ENCODE measurements around the gene APBB3.
A peak's percentile ranks its signal among the peaks of the same experiment; 100 is the strongest.

Gene APBB3

GRCh38 chr5:140565024-140565779 is 804 bp upstream of the APBB3 start:
- Histone ChIP-seq H3K4me3 (ENCODE audit: insufficient read depth, low read length, poor library complexity, severe bottlenecking) (peak overlapping the region; percentile 72), H3K4me2 (ENCODE audit: low read depth, low read length, poor library complexity, severe bottlenecking) (peak overlapping the region; percentile 71), H3K27ac (ENCODE audit: low read depth, low read length) (peak overlapping the region; percentile 34), H3F3A (ENCODE audit: insufficient read depth) (no peaks in the 10 kb centered on the region), H2AFZ (ENCODE audit: low read depth, low read length, severe bottlenecking) (peak overlapping the region; percentile 85), H3K79me2 (ENCODE audit: insufficient read depth, low read length) (peaks cover 15% of the 10 kb centered on the region; the same call in 1 of the 2 replicates), H4K20me1 (ENCODE audit: low read depth, low read length) (no peaks in the 10 kb centered on the region), H3K9me2 (replicated peaks; ENCODE audit: insufficient read depth, low read length) (no peaks in the 10 kb centered on the region), H3K27me3 (ENCODE audit: low read length) (no peaks in the 10 kb centered on the region), H3K9me3 (ENCODE audit: insufficient read depth, low read length) (no peaks in the 10 kb centered on the region), H3K9ac (ENCODE audit: low read length) (peak overlapping the region; percentile 82), H3K36me3 (ENCODE audit: low read length) (no peaks in the 10 kb centered on the region)
- TF ChIP-seq CTCF (IDR thresholded peaks at IDR 0.05; ENCODE audit: insufficient read depth, low read length, poor library complexity, severe bottlenecking) (no peak), EZH2phosphoT487 (conservative IDR thresholded peaks at IDR 0.05; ENCODE audit: low read length) (no peak)

GRCh38 chr5:140563596-140563995 is 802 bp downstream of the APBB3 start:
- Histone ChIP-seq H3K79me2 (ENCODE audit: insufficient read depth, low read length) (peaks cover 15% of the 10 kb centered on the region; the same call in 1 of the 2 replicates), H3K9me2 (replicated peaks; ENCODE audit: insufficient read depth, low read length) (no peaks in the 10 kb centered on the region), H3K9me3 (ENCODE audit: insufficient read depth, low read length) (no peaks in the 10 kb centered on the region), H3K27me3 (ENCODE audit: low read length) (no peaks in the 10 kb centered on the region), H3K27ac (ENCODE audit: low read depth, low read length) (no peak overlapping the region), H3K4me2 (ENCODE audit: low read depth, low read length, poor library complexity, severe bottlenecking) (peak overlapping the region; percentile 71), H3K36me3 (ENCODE audit: low read length) (no peaks in the 10 kb centered on the region), H3F3A (ENCODE audit: insufficient read depth) (no peaks in the 10 kb centered on the region), H3K9ac (ENCODE audit: low read length) (peak overlapping the region; percentile 82), H2AFZ (ENCODE audit: low read depth, low read length, severe bottlenecking) (no peak overlapping the region), H3K4me3 (ENCODE audit: insufficient read depth, low read length, poor library complexity, severe bottlenecking) (peak overlapping the region; percentile 72), H4K20me1 (ENCODE audit: low read depth, low read length) (no peaks in the 10 kb centered on the region)
- no peak for TF ChIP-seq CTCF (IDR thresholded peaks at IDR 0.05; ENCODE audit: insufficient read depth, low read length, poor library complexity, severe bottlenecking)
- no peak for TF ChIP-seq EZH2phosphoT487 (conservative IDR thresholded peaks at IDR 0.05; ENCODE audit: low read length)

- Histone ChIP-seq H3F3A (ENCODE audit: insufficient read depth) (no peaks in the 10 kb centered on the region), H3K9me3 (ENCODE audit: insufficient read depth, low read length) (no peaks in the 10 kb centered on the region), H3K9ac (ENCODE audit: low read length) (no peak overlapping the region), H4K20me1 (ENCODE audit: low read depth, low read length) (no peaks in the 10 kb centered on the region), H3K9me2 (replicated peaks; ENCODE audit: insufficient read depth, low read length) (no peaks in the 10 kb centered on the region), H3K79me2 (ENCODE audit: insufficient read depth, low read length) (peaks cover 17% of the 10 kb centered on the region), H3K27ac (ENCODE audit: low read depth, low read length) (no peak overlapping the region), H2AFZ (ENCODE audit: low read depth, low read length, severe bottlenecking) (no peak overlapping the region), H3K27me3 (ENCODE audit: low read length) (no peaks in the 10 kb centered on the region), H3K4me3 (ENCODE audit: insufficient read depth, low read length, poor library complexity, severe bottlenecking) (no peak overlapping the region), H3K36me3 (ENCODE audit: low read length) (no peaks in the 10 kb centered on the region), H3K4me2 (ENCODE audit: low read depth, low read length, poor library complexity, severe bottlenecking) (no peak overlapping the region)
- TF ChIP-seq CTCF (IDR thresholded peaks at IDR 0.05; ENCODE audit: insufficient read depth, low read length, poor library complexity, severe bottlenecking), result no peak
- TF ChIP-seq EZH2phosphoT487 (conservative IDR thresholded peaks at IDR 0.05; ENCODE audit: low read length), result no peak
Observed at GRCh38 chr5:140561753-140562523, 2.5 kb downstream of the APBB3 start.
